ENCODE measurements around the gene NKG7. TPM values are rescaled to one million over a fixed set of nuclear protein-coding genes. Genes with fewer than 3 reads are reported as not detected.

The NKG7 gene
- total and polyA plus RNA-seq, 2 of the 13 experiments (the other 11 are each of a cell fraction or from before 2014, with no cell fraction given), result 0.40 TPM; not detected in 1

DNA sequence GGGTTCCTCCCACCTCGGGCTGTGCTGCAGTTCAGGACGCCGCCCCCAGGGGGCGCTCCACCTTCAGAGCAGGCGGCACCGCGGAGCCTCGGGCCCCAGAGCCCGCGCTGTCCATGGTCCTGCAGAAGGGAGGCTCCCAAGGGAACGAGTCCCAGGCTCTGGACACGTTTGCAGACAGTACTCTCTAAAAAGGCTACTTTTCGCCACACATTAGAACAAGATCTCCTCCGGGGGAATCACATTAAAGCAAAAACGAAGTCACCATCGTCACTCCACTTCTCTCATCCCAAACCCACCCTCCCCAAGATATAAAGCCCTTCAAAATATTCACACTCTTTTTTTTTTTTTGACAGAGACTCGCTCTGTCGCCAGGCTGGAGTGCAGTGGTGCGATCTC, 49.6 kb upstream of the NKG7 start (continued):
- TF ChIP-seq ASH2L (IDR thresholded peaks at IDR 0.05; ENCODE audit: insufficient read length, low read depth, low read length) (no peak), CHCHD3 (CRISPR knock-in tag; IDR thresholded peaks at IDR 0.05) (peak; percentile 89; the same call in 1 of the 2 replicates)
- TF ChIP-seq, protein P1, sequence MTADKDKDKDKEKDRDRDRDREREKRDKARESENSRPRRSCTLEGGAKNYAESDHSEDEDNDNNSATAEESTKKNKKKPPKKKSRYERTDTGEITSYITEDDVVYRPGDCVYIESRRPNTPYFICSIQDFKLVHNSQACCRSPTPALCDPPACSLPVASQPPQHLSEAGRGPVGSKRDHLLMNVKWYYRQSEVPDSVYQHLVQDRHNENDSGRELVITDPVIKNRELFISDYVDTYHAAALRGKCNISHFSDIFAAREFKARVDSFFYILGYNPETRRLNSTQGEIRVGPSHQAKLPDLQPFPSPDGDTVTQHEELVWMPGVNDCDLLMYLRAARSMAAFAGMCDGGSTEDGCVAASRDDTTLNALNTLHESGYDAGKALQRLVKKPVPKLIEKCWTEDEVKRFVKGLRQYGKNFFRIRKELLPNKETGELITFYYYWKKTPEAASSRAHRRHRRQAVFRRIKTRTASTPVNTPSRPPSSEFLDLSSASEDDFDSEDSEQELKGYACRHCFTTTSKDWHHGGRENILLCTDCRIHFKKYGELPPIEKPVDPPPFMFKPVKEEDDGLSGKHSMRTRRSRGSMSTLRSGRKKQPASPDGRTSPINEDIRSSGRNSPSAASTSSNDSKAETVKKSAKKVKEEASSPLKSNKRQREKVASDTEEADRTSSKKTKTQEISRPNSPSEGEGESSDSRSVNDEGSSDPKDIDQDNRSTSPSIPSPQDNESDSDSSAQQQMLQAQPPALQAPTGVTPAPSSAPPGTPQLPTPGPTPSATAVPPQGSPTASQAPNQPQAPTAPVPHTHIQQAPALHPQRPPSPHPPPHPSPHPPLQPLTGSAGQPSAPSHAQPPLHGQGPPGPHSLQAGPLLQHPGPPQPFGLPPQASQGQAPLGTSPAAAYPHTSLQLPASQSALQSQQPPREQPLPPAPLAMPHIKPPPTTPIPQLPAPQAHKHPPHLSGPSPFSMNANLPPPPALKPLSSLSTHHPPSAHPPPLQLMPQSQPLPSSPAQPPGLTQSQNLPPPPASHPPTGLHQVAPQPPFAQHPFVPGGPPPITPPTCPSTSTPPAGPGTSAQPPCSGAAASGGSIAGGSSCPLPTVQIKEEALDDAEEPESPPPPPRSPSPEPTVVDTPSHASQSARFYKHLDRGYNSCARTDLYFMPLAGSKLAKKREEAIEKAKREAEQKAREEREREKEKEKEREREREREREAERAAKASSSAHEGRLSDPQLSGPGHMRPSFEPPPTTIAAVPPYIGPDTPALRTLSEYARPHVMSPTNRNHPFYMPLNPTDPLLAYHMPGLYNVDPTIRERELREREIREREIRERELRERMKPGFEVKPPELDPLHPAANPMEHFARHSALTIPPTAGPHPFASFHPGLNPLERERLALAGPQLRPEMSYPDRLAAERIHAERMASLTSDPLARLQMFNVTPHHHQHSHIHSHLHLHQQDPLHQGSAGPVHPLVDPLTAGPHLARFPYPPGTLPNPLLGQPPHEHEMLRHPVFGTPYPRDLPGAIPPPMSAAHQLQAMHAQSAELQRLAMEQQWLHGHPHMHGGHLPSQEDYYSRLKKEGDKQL (CRISPR knock-in tag; IDR thresholded peaks at IDR 0.05; ENCODE audit: low read depth), result 0 out of 2 replicates have a peak, but pooled peaks have one; percentile 37
- TF ChIP-seq, protein P2, sequence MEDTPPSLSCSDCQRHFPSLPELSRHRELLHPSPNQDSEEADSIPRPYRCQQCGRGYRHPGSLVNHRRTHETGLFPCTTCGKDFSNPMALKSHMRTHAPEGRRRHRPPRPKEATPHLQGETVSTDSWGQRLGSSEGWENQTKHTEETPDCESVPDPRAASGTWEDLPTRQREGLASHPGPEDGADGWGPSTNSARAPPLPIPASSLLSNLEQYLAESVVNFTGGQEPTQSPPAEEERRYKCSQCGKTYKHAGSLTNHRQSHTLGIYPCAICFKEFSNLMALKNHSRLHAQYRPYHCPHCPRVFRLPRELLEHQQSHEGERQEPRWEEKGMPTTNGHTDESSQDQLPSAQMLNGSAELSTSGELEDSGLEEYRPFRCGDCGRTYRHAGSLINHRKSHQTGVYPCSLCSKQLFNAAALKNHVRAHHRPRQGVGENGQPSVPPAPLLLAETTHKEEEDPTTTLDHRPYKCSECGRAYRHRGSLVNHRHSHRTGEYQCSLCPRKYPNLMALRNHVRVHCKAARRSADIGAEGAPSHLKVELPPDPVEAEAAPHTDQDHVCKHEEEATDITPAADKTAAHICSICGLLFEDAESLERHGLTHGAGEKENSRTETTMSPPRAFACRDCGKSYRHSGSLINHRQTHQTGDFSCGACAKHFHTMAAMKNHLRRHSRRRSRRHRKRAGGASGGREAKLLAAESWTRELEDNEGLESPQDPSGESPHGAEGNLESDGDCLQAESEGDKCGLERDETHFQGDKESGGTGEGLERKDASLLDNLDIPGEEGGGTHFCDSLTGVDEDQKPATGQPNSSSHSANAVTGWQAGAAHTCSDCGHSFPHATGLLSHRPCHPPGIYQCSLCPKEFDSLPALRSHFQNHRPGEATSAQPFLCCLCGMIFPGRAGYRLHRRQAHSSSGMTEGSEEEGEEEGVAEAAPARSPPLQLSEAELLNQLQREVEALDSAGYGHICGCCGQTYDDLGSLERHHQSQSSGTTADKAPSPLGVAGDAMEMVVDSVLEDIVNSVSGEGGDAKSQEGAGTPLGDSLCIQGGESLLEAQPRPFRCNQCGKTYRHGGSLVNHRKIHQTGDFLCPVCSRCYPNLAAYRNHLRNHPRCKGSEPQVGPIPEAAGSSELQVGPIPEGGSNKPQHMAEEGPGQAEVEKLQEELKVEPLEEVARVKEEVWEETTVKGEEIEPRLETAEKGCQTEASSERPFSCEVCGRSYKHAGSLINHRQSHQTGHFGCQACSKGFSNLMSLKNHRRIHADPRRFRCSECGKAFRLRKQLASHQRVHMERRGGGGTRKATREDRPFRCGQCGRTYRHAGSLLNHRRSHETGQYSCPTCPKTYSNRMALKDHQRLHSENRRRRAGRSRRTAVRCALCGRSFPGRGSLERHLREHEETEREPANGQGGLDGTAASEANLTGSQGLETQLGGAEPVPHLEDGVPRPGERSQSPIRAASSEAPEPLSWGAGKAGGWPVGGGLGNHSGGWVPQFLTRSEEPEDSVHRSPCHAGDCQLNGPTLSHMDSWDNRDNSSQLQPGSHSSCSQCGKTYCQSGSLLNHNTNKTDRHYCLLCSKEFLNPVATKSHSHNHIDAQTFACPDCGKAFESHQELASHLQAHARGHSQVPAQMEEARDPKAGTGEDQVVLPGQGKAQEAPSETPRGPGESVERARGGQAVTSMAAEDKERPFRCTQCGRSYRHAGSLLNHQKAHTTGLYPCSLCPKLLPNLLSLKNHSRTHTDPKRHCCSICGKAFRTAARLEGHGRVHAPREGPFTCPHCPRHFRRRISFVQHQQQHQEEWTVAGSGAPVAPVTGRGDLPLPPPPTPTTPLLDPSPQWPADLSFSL (CRISPR knock-in tag; IDR thresholded peaks at IDR 0.05), result no peak
- TF ChIP-seq, protein P3, sequence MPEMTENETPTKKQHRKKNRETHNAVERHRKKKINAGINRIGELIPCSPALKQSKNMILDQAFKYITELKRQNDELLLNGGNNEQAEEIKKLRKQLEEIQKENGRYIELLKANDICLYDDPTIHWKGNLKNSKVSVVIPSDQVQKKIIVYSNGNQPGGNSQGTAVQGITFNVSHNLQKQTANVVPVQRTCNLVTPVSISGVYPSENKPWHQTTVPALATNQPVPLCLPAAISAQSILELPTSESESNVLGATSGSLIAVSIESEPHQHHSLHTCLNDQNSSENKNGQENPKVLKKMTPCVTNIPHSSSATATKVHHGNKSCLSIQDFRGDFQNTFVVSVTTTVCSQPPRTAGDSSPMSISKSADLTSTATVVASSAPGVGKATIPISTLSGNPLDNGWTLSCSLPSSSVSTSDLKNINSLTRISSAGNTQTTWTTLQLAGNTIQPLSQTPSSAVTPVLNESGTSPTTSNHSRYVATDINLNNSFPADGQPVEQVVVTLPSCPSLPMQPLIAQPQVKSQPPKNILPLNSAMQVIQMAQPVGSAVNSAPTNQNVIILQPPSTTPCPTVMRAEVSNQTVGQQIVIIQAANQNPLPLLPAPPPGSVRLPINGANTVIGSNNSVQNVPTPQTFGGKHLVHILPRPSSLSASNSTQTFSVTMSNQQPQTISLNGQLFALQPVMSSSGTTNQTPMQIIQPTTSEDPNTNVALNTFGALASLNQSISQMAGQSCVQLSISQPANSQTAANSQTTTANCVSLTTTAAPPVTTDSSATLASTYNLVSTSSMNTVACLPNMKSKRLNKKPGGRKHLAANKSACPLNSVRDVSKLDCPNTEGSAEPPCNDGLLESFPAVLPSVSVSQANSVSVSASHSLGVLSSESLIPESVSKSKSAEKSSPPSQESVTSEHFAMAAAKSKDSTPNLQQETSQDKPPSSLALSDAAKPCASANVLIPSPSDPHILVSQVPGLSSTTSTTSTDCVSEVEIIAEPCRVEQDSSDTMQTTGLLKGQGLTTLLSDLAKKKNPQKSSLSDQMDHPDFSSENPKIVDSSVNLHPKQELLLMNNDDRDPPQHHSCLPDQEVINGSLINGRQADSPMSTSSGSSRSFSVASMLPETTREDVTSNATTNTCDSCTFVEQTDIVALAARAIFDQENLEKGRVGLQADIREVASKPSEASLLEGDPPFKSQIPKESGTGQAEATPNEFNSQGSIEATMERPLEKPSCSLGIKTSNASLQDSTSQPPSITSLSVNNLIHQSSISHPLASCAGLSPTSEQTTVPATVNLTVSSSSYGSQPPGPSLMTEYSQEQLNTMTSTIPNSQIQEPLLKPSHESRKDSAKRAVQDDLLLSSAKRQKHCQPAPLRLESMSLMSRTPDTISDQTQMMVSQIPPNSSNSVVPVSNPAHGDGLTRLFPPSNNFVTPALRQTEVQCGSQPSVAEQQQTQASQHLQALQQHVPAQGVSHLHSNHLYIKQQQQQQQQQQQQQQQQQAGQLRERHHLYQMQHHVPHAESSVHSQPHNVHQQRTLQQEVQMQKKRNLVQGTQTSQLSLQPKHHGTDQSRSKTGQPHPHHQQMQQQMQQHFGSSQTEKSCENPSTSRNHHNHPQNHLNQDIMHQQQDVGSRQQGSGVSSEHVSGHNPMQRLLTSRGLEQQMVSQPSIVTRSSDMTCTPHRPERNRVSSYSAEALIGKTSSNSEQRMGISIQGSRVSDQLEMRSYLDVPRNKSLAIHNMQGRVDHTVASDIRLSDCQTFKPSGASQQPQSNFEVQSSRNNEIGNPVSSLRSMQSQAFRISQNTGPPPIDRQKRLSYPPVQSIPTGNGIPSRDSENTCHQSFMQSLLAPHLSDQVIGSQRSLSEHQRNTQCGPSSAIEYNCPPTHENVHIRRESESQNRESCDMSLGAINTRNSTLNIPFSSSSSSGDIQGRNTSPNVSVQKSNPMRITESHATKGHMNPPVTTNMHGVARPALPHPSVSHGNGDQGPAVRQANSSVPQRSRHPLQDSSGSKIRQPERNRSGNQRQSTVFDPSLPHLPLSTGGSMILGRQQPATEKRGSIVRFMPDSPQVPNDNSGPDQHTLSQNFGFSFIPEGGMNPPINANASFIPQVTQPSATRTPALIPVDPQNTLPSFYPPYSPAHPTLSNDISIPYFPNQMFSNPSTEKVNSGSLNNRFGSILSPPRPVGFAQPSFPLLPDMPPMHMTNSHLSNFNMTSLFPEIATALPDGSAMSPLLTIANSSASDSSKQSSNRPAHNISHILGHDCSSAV (CRISPR knock-in tag; IDR thresholded peaks at IDR 0.05; ENCODE audit: borderline replicate concordance), result no peak

Data from HepG2 (cell line).